CD8-positive, alpha-beta memory T cell (primary cell): ENCODE data around the gene SVOP. TPM values are rescaled to one million over a fixed set of nuclear protein-coding genes. Genes with fewer than 3 reads are reported as not detected.
"Not testable (repeated sequence)": the region's sequence is repeated elsewhere in the genome, so short reads cannot be mapped to it uniquely, and the experiment has no call there.

Source experiments
- CTCF ChIA-PET: fragments of 350-600 bp; sonication (Branson Sonifier 250); formaldehyde crosslinking; loops from one replicate; lab custom pipeline; 2021; ENCODE audit warnings: antibody characterized with exemption; lab: Charles Lee
- POLR2A ChIA-PET: fragments of 350-600 bp; sonication (Branson Sonifier 250); formaldehyde crosslinking; loops from one replicate; lab custom pipeline; 2021; ENCODE audit warnings: antibody characterized with exemption; lab: Charles Lee
- DNase-seq, 5 donors: peaks; one replicate each; pipeline versions ENCODE4 v3.0.0 to v3.0.0-alpha.2; 2020 to 2022; ENCODE audit warnings: mixed read lengths in 1 of 5
- H3K27ac ChIP-seq: one replicate; pipeline ENCODE4 v1.7.0; 2013; ENCODE audit warnings: low read depth, mild to moderate bottlenecking, low read length, moderate library complexity
- H3K27me3 ChIP-seq: 2 replicates; pipeline ENCODE4 v1.7.0; 2013; ENCODE audit warnings: low read length, mild to moderate bottlenecking; ENCODE audit not compliant: insufficient read depth, poor library complexity, severe bottlenecking
- H3K36me3 ChIP-seq: 2 replicates; pipeline ENCODE4 v1.7.0; 2013; ENCODE audit warnings: mild to moderate bottlenecking, low read length, moderate library complexity; ENCODE audit not compliant: insufficient read depth
- H3K4me1 ChIP-seq: 2 replicates; pipeline ENCODE4 v1.7.0; 2013; ENCODE audit warnings: mild to moderate bottlenecking, low read length, moderate library complexity; ENCODE audit not compliant: insufficient read depth
- H3K4me3 ChIP-seq: 2 replicates; pipeline ENCODE4 v1.7.0; 2013; ENCODE audit warnings: mild to moderate bottlenecking, low read length
- H3K9me3 ChIP-seq: 2 replicates; pipeline ENCODE4 v1.7.0; 2013; ENCODE audit warnings: mild to moderate bottlenecking, low read length
- H3K27ac Mint-ChIP-seq, 8 donors: one replicate each; pipeline ENCODE4 v1.8.0; 2020 to 2021; ENCODE audit warnings: mixed read lengths in 8 of 8, mild to moderate bottlenecking in 6 of 8, inconsistent platforms in 3 of 8, moderate library complexity in 3 of 8
- H3K27me3 Mint-ChIP-seq, 2 donors: one replicate each; pipeline ENCODE4 v1.8.0; 2020 to 2021; ENCODE audit warnings: mixed read lengths in 2 of 2, mild to moderate bottlenecking in 1 of 2, moderate library complexity in 1 of 2
- H3K36me3 Mint-ChIP-seq, 3 donors: one replicate each; pipeline ENCODE4 v1.8.0; 2020 to 2021; ENCODE audit warnings: mixed read lengths in 3 of 3, inconsistent platforms in 1 of 3, mild to moderate bottlenecking in 1 of 3
- H3K4me1 Mint-ChIP-seq, 3 donors: one replicate each; pipeline ENCODE4 v1.8.0; 2020 to 2021; ENCODE audit warnings: mixed read lengths in 3 of 3, inconsistent platforms in 1 of 3, mild to moderate bottlenecking in 1 of 3
- H3K4me3 Mint-ChIP-seq, 7 donors: one replicate each; pipeline ENCODE4 v1.8.0; 2020 to 2021; ENCODE audit warnings: mixed read lengths in 7 of 7, mild to moderate bottlenecking in 6 of 7, moderate library complexity in 4 of 7, inconsistent platforms in 2 of 7
- H3K9me3 Mint-ChIP-seq, 5 donors: one replicate each; pipeline ENCODE4 v1.8.0; 2020 to 2022; ENCODE audit warnings: mixed read lengths in 5 of 5, mild to moderate bottlenecking in 3 of 5, moderate library complexity in 2 of 5, inconsistent platforms in 1 of 5
- polyA plus RNA-seq: library from polyadenylated mRNA; unstranded; fragments of 300-500 nt; fragmentation: Illumina TruSeq; gene quantifications from one replicate; pipeline ENCODE4 v1.2.3, GENCODE V29; 2021
- total RNA-seq, 2 experiments: library from RNA; stranded (reverse); gene quantifications; one replicate each; pipeline ENCODE4 v1.2.3, GENCODE V29; 2021

The SVOP gene
- total and polyA plus RNA-seq, 3 experiments from 2014 or later = not detected

GRCh38 chr12:109056891-109057290, 36.0 kb upstream of the SVOP start:
- H3K27ac ChIP-seq = no peak overlapping the region
- no peak overlapping the region for H3K4me3 Mint-ChIP-seq
- ChIA-PET CTCF (no interaction called here), POLR2A (no interaction called here)
- DNase-seq = no peak
- no peak overlapping the region for H3K4me3 ChIP-seq
- no peaks in the 10 kb centered on the region for H3K9me3 ChIP-seq
- H3K36me3 Mint-ChIP-seq = peaks cover 0 to 39% (median 10%) of the 10 kb centered on the region in 3 donors
- peaks cover 6% of the 10 kb centered on the region for H3K36me3 ChIP-seq
- H3K9me3 Mint-ChIP-seq = no peaks in the 10 kb centered on the region
- peaks cover 14% of the 10 kb centered on the region for H3K4me1 ChIP-seq
- H3K27ac Mint-ChIP-seq = no peak overlapping the region
- H3K4me1 Mint-ChIP-seq = peaks cover 15 to 19% (median 18%) of the 10 kb centered on the region in 3 donors
- peaks cover 0 to 4% of the 10 kb centered on the region in 2 donors for H3K27me3 Mint-ChIP-seq
- no peaks in the 10 kb centered on the region for H3K27me3 ChIP-seq

- ChIA-PET CTCF (interaction anchor here (0.9 to 1.8 kb wide), 2 partner anchors 11 to 38 kb away, joined by 3 to 8 read pairs; partner anchors contain the start of gene ALKBH2), POLR2A (interaction anchor here (1.1 kb wide), 1 partner anchor 38 kb away, joined by 4 read pairs; no protein-coding TSS in a partner anchor)
- no peaks in the 10 kb centered on the region for H3K27me3 ChIP-seq
- H3K9me3 ChIP-seq = no peaks in the 10 kb centered on the region
- Mint-ChIP-seq H3K4me3 (peak overlapping the region in 1 of 7 donors; percentile 98), H3K4me1 (peaks cover 17 to 22% (median 18%) of the 10 kb centered on the region in 3 donors), H3K27ac (peak overlapping the region; percentile 42 to 100 (median 98)), H3K9me3 (no peaks in the 10 kb centered on the region), H3K27me3 (peaks cover 0 to 4% of the 10 kb centered on the region in 2 donors), H3K36me3 (peaks cover 0 to 32% (median 8%) of the 10 kb centered on the region in 3 donors)
- DNase-seq = no peak
- H3K36me3 ChIP-seq = peaks cover 6% of the 10 kb centered on the region
- H3K27ac ChIP-seq = no peak overlapping the region
- H3K4me3 ChIP-seq = no peak overlapping the region
- peaks cover 17% of the 10 kb centered on the region for H3K4me1 ChIP-seq
Observed at GRCh38 chr12:109054520-109054919, 33.7 kb upstream of the SVOP start.

GRCh38 chr12:109054124-109054513, 33.3 kb upstream of the SVOP start:
- peak overlapping the region; percentile 89 for H3K27ac ChIP-seq
- H3K4me3 ChIP-seq = peak overlapping the region; percentile 82
- H3K4me1 Mint-ChIP-seq = peaks cover 17 to 22% (median 18%) of the 10 kb centered on the region in 3 donors
- DNase-seq, H3K27me3 Mint-ChIP-seq, H3K36me3 ChIP-seq, H3K27me3 ChIP-seq, H3K9me3 ChIP-seq, H3K9me3 Mint-ChIP-seq: not testable (repeated sequence)
- peak overlapping the region; percentile 86 to 98 (median 95) for H3K4me3 Mint-ChIP-seq
- POLR2A ChIA-PET = interaction anchor here (1.0 to 1.1 kb wide), 2 partner anchors 38 to 421 kb away, joined by 3 to 4 read pairs; partner anchors contain the start of gene SELPLG
- H3K4me1 ChIP-seq = peaks cover 17% of the 10 kb centered on the region
- peak overlapping the region; percentile 88 to 100 (median 98) for H3K27ac Mint-ChIP-seq
- CTCF ChIA-PET = interaction anchor here (0.9 to 1.8 kb wide), 2 partner anchors 12 to 39 kb away, joined by 3 to 8 read pairs; partner anchors contain the start of gene ALKBH2
- peaks cover 0 to 31% (median 8%) of the 10 kb centered on the region in 3 donors for H3K36me3 Mint-ChIP-seq

- Histone ChIP-seq H3K4me1 (peaks cover 17% of the 10 kb centered on the region), H3K27me3 (no peaks in the 10 kb centered on the region), H3K4me3 (peak overlapping the region; percentile 82), H3K27ac (peak overlapping the region; percentile 89), H3K9me3 (no peaks in the 10 kb centered on the region), H3K36me3 (peaks cover 6% of the 10 kb centered on the region)
- Mint-ChIP-seq H3K27me3 (peaks cover 0 to 4% of the 10 kb centered on the region in 2 donors), H3K4me3 (peak overlapping the region; percentile 86 to 98 (median 95)), H3K27ac (peak overlapping the region; percentile 88 to 100 (median 98)), H3K9me3 (no peaks in the 10 kb centered on the region), H3K4me1 (peaks cover 17 to 22% (median 19%) of the 10 kb centered on the region in 3 donors), H3K36me3 (peaks cover 0 to 28% (median 8%) of the 10 kb centered on the region in 3 donors)
- DNase-seq = peak in 3 of 5 donors; percentile 50 to 52 (median 51)
- POLR2A ChIA-PET = interaction anchor here (1.0 to 1.1 kb wide), 2 partner anchors 39 to 420 kb away, joined by 3 to 4 read pairs; partner anchors contain the start of gene SELPLG
- CTCF ChIA-PET = interaction anchor here (0.9 to 1.8 kb wide), 2 partner anchors 12 to 39 kb away, joined by 3 to 8 read pairs; partner anchors contain the start of gene ALKBH2
Observed at GRCh38 chr12:109053382-109054123, 32.7 kb upstream of the SVOP start.

- Mint-ChIP-seq H3K36me3 (peaks cover 0 to 22% (median 5%) of the 10 kb centered on the region in 3 donors), H3K9me3 (no peaks in the 10 kb centered on the region), H3K27me3 (peaks cover 0 to 4% of the 10 kb centered on the region in 2 donors), H3K4me3 (peak within 1 kb of the TSS; percentile 86 to 98 (median 95)), H3K27ac (peak within 1 kb of the TSS; percentile 88 to 100 (median 98)), H3K4me1 (peaks cover 17 to 22% (median 19%) of the 10 kb centered on the region in 3 donors)
- ChIA-PET POLR2A (interaction anchor here (1.0 to 1.2 kb wide), 3 partner anchors 43 to 492 kb away, joined by 3 to 5 read pairs (median 5); partner anchors contain the start of gene SELPLG), CTCF (interaction anchor here (1.2 to 1.6 kb wide), 3 partner anchors 35 to 41 kb away, joined by 3 to 4 read pairs (median 4); no protein-coding TSS in a partner anchor)
- Histone ChIP-seq H3K9me3 (no peaks in the 10 kb centered on the region), H3K36me3 (peaks cover 2% of the 10 kb centered on the region), H3K27me3 (no peaks in the 10 kb centered on the region), H3K4me1 (peaks cover 17% of the 10 kb centered on the region), H3K4me3 (peak within 1 kb of the TSS; percentile 82), H3K27ac (peak within 1 kb of the TSS; percentile 89)
- DNase-seq = peak; percentile 69 to 90 (median 79)
Observed at GRCh38 chr12:109052414-109053323, 31.8 kb upstream of the SVOP start, which contains the start of gene USP30. Gene USP30, plus strand, starts transcription at chr12:109052576. Its CDS starts 103 bp downstream, at chr12:109052679.

GRCh38 chr12:109052097-109052413, 31.2 kb upstream of the SVOP start:
- no peaks in the 10 kb centered on the region for H3K36me3 ChIP-seq
- peak overlapping the region; percentile 86 to 98 (median 95) for H3K4me3 Mint-ChIP-seq
- H3K27ac ChIP-seq = peak overlapping the region; percentile 89
- POLR2A ChIA-PET = interaction anchor here (1.2 kb wide), 2 partner anchors 43 to 492 kb away, joined by 5 read pairs; no protein-coding TSS in a partner anchor
- H3K27ac Mint-ChIP-seq = peak overlapping the region; percentile 88 to 100 (median 95)
- peaks cover 17 to 22% (median 19%) of the 10 kb centered on the region in 3 donors for H3K4me1 Mint-ChIP-seq
- no peaks in the 10 kb centered on the region for H3K9me3 ChIP-seq
- H3K36me3 Mint-ChIP-seq = peaks cover 0 to 17% (median 3%) of the 10 kb centered on the region in 3 donors
- no peaks in the 10 kb centered on the region for H3K9me3 Mint-ChIP-seq
- peak overlapping the region; percentile 82 for H3K4me3 ChIP-seq
- CTCF ChIA-PET = interaction anchor here (1.2 to 1.6 kb wide), 3 partner anchors 35 to 42 kb away, joined by 3 to 4 read pairs (median 4); no protein-coding TSS in a partner anchor
- peaks cover 17% of the 10 kb centered on the region for H3K4me1 ChIP-seq
- H3K27me3 ChIP-seq = no peaks in the 10 kb centered on the region
- no peak for DNase-seq
- peaks cover 0 to 4% of the 10 kb centered on the region in 2 donors for H3K27me3 Mint-ChIP-seq

- H3K9me3 Mint-ChIP-seq, CTCF ChIA-PET, H3K27ac ChIP-seq, H3K4me3 ChIP-seq, DNase-seq, H3K27me3 ChIP-seq, POLR2A ChIA-PET, H3K36me3 ChIP-seq, H3K9me3 ChIP-seq, H3K27me3 Mint-ChIP-seq: not testable (repeated sequence)
- H3K36me3 Mint-ChIP-seq = peaks cover 0 to 14% (median 0%) of the 10 kb centered on the region in 3 donors
- H3K4me3 Mint-ChIP-seq = peak overlapping the region in 1 of 7 donors; percentile 67
- H3K4me1 ChIP-seq = peaks cover 15% of the 10 kb centered on the region
- H3K27ac Mint-ChIP-seq = peak overlapping the region in 2 of 8 donors; percentile 34 to 93
- H3K4me1 Mint-ChIP-seq = peaks cover 17 to 22% (median 17%) of the 10 kb centered on the region in 3 donors
Observed at GRCh38 chr12:109049794-109050193, 28.9 kb upstream of the SVOP start.
